Lung (tissue), 12 donors: ENCODE data around the gene KRTAP9-1. TPM values are rescaled to one million over a fixed set of nuclear protein-coding genes. Genes with fewer than 3 reads are reported as not detected.

Experiments
- ATAC-seq: fragments of 200-7000 bp; cut with Tn5 transposase; one replicate; pipeline ENCODE4 v1.9.1; 2020; ENCODE audit warnings: moderate number of reproducible peaks; ENCODE audit not compliant: insufficient read depth, low FRiP score
- DNase-seq, 3 donors: peaks; one replicate each; pipeline ENCODE4 v3.0.0-alpha.2; 2013 to 2017
- H3K27ac ChIP-seq, 2 donors: one replicate each; pipeline ENCODE4 v1.5.1; 2013; ENCODE audit warnings: mild to moderate bottlenecking in 2 of 2, moderate library complexity in 2 of 2, control low read depth in 1 of 2, inconsistent platforms in 1 of 2, low read depth in 1 of 2, low read length in 1 of 2
- H3K27me3 ChIP-seq, 3 donors: one replicate each; pipeline ENCODE4 v1.5.1; 2013; ENCODE audit warnings: low read length in 2 of 3; ENCODE audit not compliant: control insufficient read depth in 3 of 3, insufficient read depth in 3 of 3
- H3K36me3 ChIP-seq, 4 donors: one replicate each; pipeline ENCODE4 v1.5.1; 2013; ENCODE audit warnings: low read length in 4 of 4, mild to moderate bottlenecking in 1 of 4, moderate library complexity in 1 of 4; ENCODE audit not compliant: control insufficient read depth in 4 of 4, insufficient read depth in 4 of 4
- H3K4me1 ChIP-seq, 5 donors: one replicate each; pipeline ENCODE4 v1.5.1; 2013; ENCODE audit warnings: low read length in 5 of 5, mild to moderate bottlenecking in 2 of 5, moderate library complexity in 1 of 5; ENCODE audit not compliant: control insufficient read depth in 5 of 5, insufficient read depth in 5 of 5
- H3K4me3 ChIP-seq: one replicate; pipeline ENCODE4 v1.5.1; 2013; ENCODE audit warnings: mild to moderate bottlenecking, control low read depth, moderate library complexity
- H3K9ac ChIP-seq, 2 donors: one replicate each; pipeline ENCODE4 v1.5.1; 2013; ENCODE audit warnings: low read length in 2 of 2, control low read depth in 1 of 2; ENCODE audit not compliant: insufficient read depth in 1 of 2
- H3K9me3 ChIP-seq, 4 donors: one replicate each; pipeline ENCODE4 v1.5.1; 2013; ENCODE audit warnings: low read length in 3 of 4, mild to moderate bottlenecking in 1 of 4, moderate library complexity in 1 of 4; ENCODE audit not compliant: control insufficient read depth in 4 of 4, insufficient read depth in 3 of 4
- WGBS, 2 donors: extraction: QIAGEN DNeasy Blood & Tissue Kit; methylation state at CpG; one replicate each; pipeline ENCODE4 v1.1.7; 2013; 5-methylcytosine and 5-hydroxymethylcytosine counted together
- polyA plus RNA-seq, 2 donors: library from polyadenylated mRNA; stranded (reverse); fragments of 200-250 nt; gene quantifications; one replicate each; pipeline ENCODE4 v1.2.1, GENCODE V29; 2013
- total RNA-seq, 2 donors: library from RNA; depleted of rRNA in 1 of 2; stranded (reverse); fragments of >200 nt in 1 of 2; gene quantifications; one replicate each; pipeline ENCODE4 v1.2.1, GENCODE V29; 2014 to 2021
- TF ChIP-seq, protein P1 (sequence below): IDR thresholded peaks from 2 replicates; pipeline ENCODE4 v1.5.1; 2012; ENCODE audit warnings: mild to moderate bottlenecking; ENCODE audit errors: control extremely low read depth, extremely low read depth
- donor health status: control.
- donor health status: control.
- donor health status: Bipolar disorder and iron deficiency.
- donor health status: healthy.
- donor health status: DM: yes; HTN: yes; CAD: no.

KRTAP9-1 gene
- total and polyA plus RNA-seq, 4 donors = not detected

DNA sequence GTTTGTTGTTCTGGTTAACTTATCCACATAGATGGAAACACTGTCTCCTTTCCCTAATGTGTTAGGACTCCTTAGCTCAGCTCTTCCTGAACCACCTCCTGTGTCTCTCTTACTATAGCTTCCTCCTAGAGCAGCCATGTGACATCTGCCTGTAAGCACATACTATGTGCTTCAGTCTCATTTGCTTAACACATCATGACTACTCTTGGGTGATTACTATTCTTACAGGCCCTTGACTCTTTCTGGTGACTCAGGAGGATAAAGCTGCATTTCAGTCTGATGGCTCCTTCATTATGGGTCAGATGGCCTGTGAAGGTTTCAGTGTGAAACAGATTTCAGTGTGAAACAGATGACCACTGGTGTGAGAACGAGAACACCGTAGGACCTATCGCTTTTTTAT, 11.3 kb upstream of the KRTAP9-1 start:
- DNase-seq = no peak

DNA sequence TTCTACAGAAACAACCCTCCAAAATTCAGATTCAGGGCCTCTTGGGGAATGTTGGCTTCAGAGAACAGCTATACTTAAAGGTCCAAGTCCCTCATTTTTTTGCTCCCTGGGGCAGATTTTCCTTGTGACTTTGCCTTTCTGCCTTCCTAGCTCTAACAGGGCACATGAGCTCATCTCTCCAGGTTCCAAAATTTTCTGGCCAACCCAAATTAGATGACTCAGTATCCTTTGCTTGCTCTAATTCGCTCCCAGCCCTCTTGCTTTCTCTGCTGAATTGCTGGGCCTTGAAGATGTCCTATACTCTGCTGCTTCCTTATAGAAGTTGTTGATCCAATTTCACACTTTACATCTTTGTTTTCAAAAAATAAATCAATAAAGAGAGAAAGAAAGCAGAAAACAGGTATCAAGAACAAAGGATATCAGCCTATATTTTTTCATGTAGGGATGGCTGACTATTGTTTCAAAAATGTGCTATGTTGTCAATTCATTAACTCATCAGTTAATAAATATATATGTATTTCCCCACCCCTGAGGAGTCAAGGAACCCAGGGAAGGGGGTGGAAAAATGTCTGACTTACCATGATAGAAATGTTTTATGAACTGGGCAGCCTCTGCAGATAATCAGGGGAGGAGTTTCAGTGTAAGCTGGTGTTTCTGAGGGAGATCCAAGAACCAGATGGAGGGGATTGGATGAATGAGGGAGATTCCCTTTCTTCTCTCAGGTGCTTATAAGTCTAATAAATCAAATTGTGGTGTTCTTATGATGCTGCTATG, 10.7 kb upstream of the KRTAP9-1 start:
- peaks cover 0 to 3% (median 0%) of the 10 kb centered on the region in 4 donors for H3K9me3 ChIP-seq
- H3K9ac ChIP-seq = no peak overlapping the region
- WGBS, 2 donors = 91 to 97% methylated on average over 1 of the region's 1 CpG
- TF ChIP-seq, protein P1, sequence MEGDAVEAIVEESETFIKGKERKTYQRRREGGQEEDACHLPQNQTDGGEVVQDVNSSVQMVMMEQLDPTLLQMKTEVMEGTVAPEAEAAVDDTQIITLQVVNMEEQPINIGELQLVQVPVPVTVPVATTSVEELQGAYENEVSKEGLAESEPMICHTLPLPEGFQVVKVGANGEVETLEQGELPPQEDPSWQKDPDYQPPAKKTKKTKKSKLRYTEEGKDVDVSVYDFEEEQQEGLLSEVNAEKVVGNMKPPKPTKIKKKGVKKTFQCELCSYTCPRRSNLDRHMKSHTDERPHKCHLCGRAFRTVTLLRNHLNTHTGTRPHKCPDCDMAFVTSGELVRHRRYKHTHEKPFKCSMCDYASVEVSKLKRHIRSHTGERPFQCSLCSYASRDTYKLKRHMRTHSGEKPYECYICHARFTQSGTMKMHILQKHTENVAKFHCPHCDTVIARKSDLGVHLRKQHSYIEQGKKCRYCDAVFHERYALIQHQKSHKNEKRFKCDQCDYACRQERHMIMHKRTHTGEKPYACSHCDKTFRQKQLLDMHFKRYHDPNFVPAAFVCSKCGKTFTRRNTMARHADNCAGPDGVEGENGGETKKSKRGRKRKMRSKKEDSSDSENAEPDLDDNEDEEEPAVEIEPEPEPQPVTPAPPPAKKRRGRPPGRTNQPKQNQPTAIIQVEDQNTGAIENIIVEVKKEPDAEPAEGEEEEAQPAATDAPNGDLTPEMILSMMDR = no peak
- no peak overlapping the region for H3K27ac ChIP-seq
- DNase-seq = no peak
- no peaks in the 10 kb centered on the region for H3K36me3 ChIP-seq
- no peaks in the 10 kb centered on the region for H3K27me3 ChIP-seq
- no peak for ATAC-seq
- H3K4me1 ChIP-seq = no peaks in the 10 kb centered on the region
- H3K4me3 ChIP-seq = no peak overlapping the region

More for the DNA sequence above, 11.3 kb upstream of the KRTAP9-1 start:
- Histone ChIP-seq H3K27ac (no peak overlapping the region), H3K4me1 (no peaks in the 10 kb centered on the region), H3K27me3 (no peaks in the 10 kb centered on the region), H3K36me3 (no peaks in the 10 kb centered on the region), H3K9me3 (peaks cover 0 to 3% (median 0%) of the 10 kb centered on the region in 4 donors), H3K4me3 (no peak overlapping the region), H3K9ac (no peak overlapping the region)
- ATAC-seq = no peak
- TF ChIP-seq, protein P1 = no peak
- WGBS, 2 donors = 93 to 96% methylated on average over 3 of the region's 3 CpGs

DNA sequence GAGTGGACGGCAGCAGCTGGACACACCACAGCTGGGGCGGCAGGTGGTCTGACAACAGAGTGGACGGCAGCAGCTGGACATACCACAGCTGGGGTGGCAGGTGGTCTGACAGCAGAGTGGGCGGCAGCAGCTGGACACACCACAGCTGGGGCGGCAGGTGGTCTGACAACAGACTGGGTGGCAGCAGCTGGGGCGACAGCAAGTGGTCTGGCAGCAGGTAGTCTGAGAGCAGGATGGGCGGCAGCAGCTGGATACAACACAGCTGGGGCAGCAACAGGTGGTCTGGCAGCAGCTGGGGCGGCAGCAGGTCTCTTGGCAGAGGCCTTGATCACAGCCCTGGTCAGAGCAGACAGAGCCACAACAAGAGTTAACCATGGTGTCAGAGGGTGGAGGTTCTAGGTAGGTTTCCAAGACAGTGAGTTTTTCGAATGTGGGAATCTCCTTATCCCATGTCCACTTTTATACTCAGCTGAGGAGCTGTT, 5.2 kb upstream of the KRTAP9-1 start, which contains the start of gene KRTAP4-1:
TSS of gene KRTAP4-1 (minus strand) at position 432 of the 482 bp plus-strand sequence. CDS start at position 375, 57 bp downstream.
- Histone ChIP-seq H3K4me1 (no peaks in the 10 kb centered on the region), H3K27ac (no peak within 1 kb of the TSS), H3K4me3 (no peak within 1 kb of the TSS), H3K9me3 (peaks cover 0 to 5% (median 0%) of the 10 kb centered on the region in 4 donors), H3K27me3 (no peaks in the 10 kb centered on the region), H3K9ac (no peak within 1 kb of the TSS), H3K36me3 (no peaks in the 10 kb centered on the region)
- TF ChIP-seq, protein P1 = no peak
- ATAC-seq = no peak
- DNase-seq = no peak
- 75% methylated on average over 9 of the region's 9 CpGs for WGBS, 2 donors
